GM20000 (cell line): ENCODE data around the gene RFTN2.

Experiments
- DNase-seq: peaks from one replicate; pipeline ENCODE4 v3.0.0; 2012; ENCODE audit warnings: low spot score
- CTCF ChIP-seq: IDR thresholded peaks from 2 replicates; pipeline ENCODE4 v1.5.1; 2012; ENCODE audit warnings: mild to moderate bottlenecking, control low read depth; ENCODE audit errors: extremely low read depth, missing control alignments

RFTN2 gene

GRCh38 chr2:197548582-197548981 is 126.8 kb downstream of the RFTN2 start:
- DNase-seq, result no peak
- TF ChIP-seq CTCF, result no peak

GRCh38 chr2:197547163-197547900 is 128.1 kb downstream of the RFTN2 start:
- DNase-seq, result no peak
- TF ChIP-seq CTCF, result no peak

- TF ChIP-seq CTCF, result no peak
Observed at GRCh38 chr2:197543206-197543605, 132.2 kb downstream of the RFTN2 start.

GRCh38 chr2:197539734-197540133 is 135.7 kb downstream of the RFTN2 start:
- TF ChIP-seq CTCF, result no peak
- no peak for DNase-seq

More at GRCh38 chr2:197543206-197543605, 132.2 kb downstream of the RFTN2 start:
- no peak for DNase-seq

- DNase-seq, result no peak
- TF ChIP-seq CTCF, result no peak
Observed at GRCh38 chr2:197538412-197538811, 137.0 kb downstream of the RFTN2 start.
